ENCODE measurements around the gene ERRFI1. TPM values are rescaled to one million over a fixed set of nuclear protein-coding genes. Genes with fewer than 3 reads are reported as not detected.
A peak's percentile ranks its signal among the peaks of the same experiment; 100 is the strongest.

The ERRFI1 gene
- total RNA-seq, 2 experiments from 2014 or later = 1.3 to 1.5 TPM

GRCh38 chr1:8025671-8026144 lies 401 bp downstream of the ERRFI1 start:
- Mint-ChIP-seq H3K27me3 (peaks cover 23% of the 10 kb centered on the region), H3K36me3 (ENCODE audit: low read depth) (no peaks in the 10 kb centered on the region), H3K4me3 (peak overlapping the region; percentile 78), H3K27ac (peak overlapping the region; percentile 67), H3K9me3 (ENCODE audit: low read depth) (no peaks in the 10 kb centered on the region), H3K4me1 (peaks cover 13% of the 10 kb centered on the region)
- no peak for DNase-seq
- ChIA-PET CTCF (interaction anchor here (0.7 to 2.1 kb wide), 2 partner anchors 10 to 129 kb away, joined by 4 to 14 read pairs; no protein-coding TSS in a partner anchor), POLR2A (no interaction called here)
- intact Hi-C loops (cut with DNase I, micrococcal nuclease) = loop anchor here (1.0 to 5.0 kb wide), 5 partner anchors 21 to 293 kb away; partner anchors contain the start of gene SLC45A1 (in 2 of the 2)
- ATAC-seq = no peak

- ChIA-PET POLR2A (no interaction called here), CTCF (interaction anchor here (1.0 to 2.1 kb wide), 3 partner anchors 10 to 50 kb away, joined by 4 to 14 read pairs (median 5); no protein-coding TSS in a partner anchor)
- Mint-ChIP-seq H3K27me3 (peaks cover 23% of the 10 kb centered on the region), H3K27ac (peak overlapping the region; percentile 67), H3K36me3 (ENCODE audit: low read depth) (no peaks in the 10 kb centered on the region), H3K9me3 (ENCODE audit: low read depth) (no peaks in the 10 kb centered on the region), H3K4me3 (peak overlapping the region; percentile 78), H3K4me1 (peaks cover 13% of the 10 kb centered on the region)
- no peak for ATAC-seq
- intact Hi-C loops (cut with DNase I, micrococcal nuclease) = loop anchor here (5.0 kb wide), 2 partner anchors 127 to 142 kb away; no protein-coding TSS in a partner anchor
- no peak for DNase-seq
These were observed 943 bp downstream of the ERRFI1 start for GRCh38 chr1:8025061-8025670.

- Mint-ChIP-seq H3K9me3 (ENCODE audit: low read depth) (no peaks in the 10 kb centered on the region), H3K4me3 (no peak overlapping the region), H3K4me1 (peaks cover 13% of the 10 kb centered on the region), H3K36me3 (ENCODE audit: low read depth) (no peaks in the 10 kb centered on the region), H3K27me3 (peaks cover 23% of the 10 kb centered on the region), H3K27ac (no peak overlapping the region)
- POLR2A ChIA-PET = no interaction called here
- intact Hi-C loops (cut with DNase I, micrococcal nuclease) = no loop called here
- DNase-seq = no peak
- ATAC-seq = no peak
- CTCF ChIA-PET = interaction anchor here (0.6 to 2.1 kb wide), 7 partner anchors 9 to 1602 kb away, joined by 3 to 14 read pairs (median 4); no protein-coding TSS in a partner anchor
These were observed 1.8 kb downstream of the ERRFI1 start for GRCh38 chr1:8024329-8024728.

DNA sequence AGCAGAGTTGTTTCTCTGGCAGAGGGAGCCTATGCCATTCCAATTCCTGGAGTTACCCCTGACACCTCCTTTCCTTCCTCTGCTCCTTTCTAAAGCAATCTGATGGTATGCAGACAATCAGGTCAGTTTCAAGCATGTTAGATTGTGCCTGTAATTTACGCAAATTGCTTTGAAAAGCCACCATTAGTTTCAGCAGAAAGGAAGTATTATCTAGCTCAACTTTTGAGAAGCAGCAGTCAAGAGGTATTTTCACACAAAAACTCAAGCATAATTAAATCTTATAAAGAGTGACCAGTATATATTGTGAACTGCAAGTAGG lies 2.2 kb downstream of the ERRFI1 start:
- intact Hi-C loops (cut with DNase I, micrococcal nuclease) = no loop called here
- peaks cover 13% of the 10 kb centered on the region for H3K4me1 Mint-ChIP-seq
- no peak for ATAC-seq
- no peaks in the 10 kb centered on the region for H3K36me3 Mint-ChIP-seq (ENCODE audit: low read depth)
- CTCF ChIA-PET = interaction anchor here (0.6 to 2.1 kb wide), 9 partner anchors 9 to 1603 kb away, joined by 3 to 14 read pairs (median 4); no protein-coding TSS in a partner anchor
- peaks cover 24% of the 10 kb centered on the region for H3K27me3 Mint-ChIP-seq
- POLR2A ChIA-PET = no interaction called here
- no peak overlapping the region for H3K4me3 Mint-ChIP-seq
- H3K9me3 Mint-ChIP-seq (ENCODE audit: low read depth) = no peaks in the 10 kb centered on the region
- H3K27ac Mint-ChIP-seq = no peak overlapping the region
- no peak for DNase-seq

GRCh38 chr1:8023287-8023994 lies 2.7 kb downstream of the ERRFI1 start:
- Mint-ChIP-seq H3K27ac (no peak overlapping the region), H3K36me3 (ENCODE audit: low read depth) (no peaks in the 10 kb centered on the region), H3K27me3 (peaks cover 27% of the 10 kb centered on the region), H3K9me3 (ENCODE audit: low read depth) (no peaks in the 10 kb centered on the region), H3K4me3 (no peak overlapping the region), H3K4me1 (peaks cover 13% of the 10 kb centered on the region)
- CTCF ChIA-PET = interaction anchor here (0.7 to 2.1 kb wide), 5 partner anchors 8 to 327 kb away, joined by 3 to 14 read pairs (median 4); no protein-coding TSS in a partner anchor
- ATAC-seq (no peak), DNase-seq (no peak)
- POLR2A ChIA-PET = no interaction called here
- intact Hi-C loops (cut with DNase I, micrococcal nuclease) = no loop called here

- no peak overlapping the region for H3K27ac Mint-ChIP-seq
- peaks cover 13% of the 10 kb centered on the region for H3K4me1 Mint-ChIP-seq
- intact Hi-C loops (cut with DNase I, micrococcal nuclease) = no loop called here
- H3K4me3 Mint-ChIP-seq = no peak overlapping the region
- POLR2A ChIA-PET = no interaction called here
- no peak for ATAC-seq
- DNase-seq = no peak
- H3K27me3 Mint-ChIP-seq = peaks cover 29% of the 10 kb centered on the region
- H3K9me3 Mint-ChIP-seq (ENCODE audit: low read depth) = no peaks in the 10 kb centered on the region
- H3K36me3 Mint-ChIP-seq (ENCODE audit: low read depth) = no peaks in the 10 kb centered on the region
- CTCF ChIA-PET = interaction anchor here (0.7 to 2.1 kb wide), 3 partner anchors 103 to 292 kb away, joined by 3 to 6 read pairs (median 3); no protein-coding TSS in a partner anchor
These were observed 3.5 kb downstream of the ERRFI1 start for GRCh38 chr1:8022395-8023286.

GRCh38 chr1:8021676-8022266 lies 4.3 kb downstream of the ERRFI1 start:
- peaks cover 26% of the 10 kb centered on the region for H3K27me3 Mint-ChIP-seq
- H3K4me3 Mint-ChIP-seq = no peak overlapping the region
- H3K36me3 Mint-ChIP-seq (ENCODE audit: low read depth) = no peaks in the 10 kb centered on the region
- DNase-seq = no peak
- no peaks in the 10 kb centered on the region for H3K9me3 Mint-ChIP-seq (ENCODE audit: low read depth)
- intact Hi-C loops (cut with DNase I, micrococcal nuclease) = no loop called here
- ATAC-seq = no peak
- H3K27ac Mint-ChIP-seq = no peak overlapping the region
- ChIA-PET POLR2A (no interaction called here), CTCF (no interaction called here)
- peaks cover 10% of the 10 kb centered on the region for H3K4me1 Mint-ChIP-seq

DNA sequence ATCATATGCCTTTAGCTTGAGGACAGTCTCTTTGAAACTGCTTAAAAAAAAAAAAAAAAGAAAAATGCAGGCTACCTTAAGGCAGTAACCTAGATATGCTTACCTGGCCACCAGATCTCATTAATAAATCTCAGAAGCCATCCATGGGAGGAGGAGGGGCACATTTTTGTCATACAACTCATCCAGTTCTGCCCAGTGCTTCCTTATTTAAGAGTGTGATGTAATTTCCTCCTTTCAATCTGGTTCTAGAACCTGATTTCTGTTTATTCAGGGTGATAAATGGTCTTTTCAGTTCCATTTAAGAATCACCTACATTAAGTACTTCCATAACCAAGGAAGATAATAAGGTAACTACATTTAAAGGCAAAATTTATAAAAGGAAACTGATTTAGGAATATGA lies 6.1 kb downstream of the ERRFI1 start:
- no peak for DNase-seq
- intact Hi-C loops (cut with DNase I, micrococcal nuclease) = no loop called here
- CTCF ChIA-PET = interaction anchor here (0.9 to 8.7 kb wide), 3 partner anchors 8 to 295 kb away, joined by 3 to 79 read pairs (median 15); no protein-coding TSS in a partner anchor
- no peak for ATAC-seq
- H3K4me3 Mint-ChIP-seq = no peak overlapping the region
- H3K9me3 Mint-ChIP-seq (ENCODE audit: low read depth) = no peaks in the 10 kb centered on the region
- H3K36me3 Mint-ChIP-seq (ENCODE audit: low read depth) = no peaks in the 10 kb centered on the region
- POLR2A ChIA-PET = interaction anchor here (0.6 kb wide), 1 partner anchor 32 kb away, joined by 4 read pairs; no protein-coding TSS in a partner anchor
- peaks cover 24% of the 10 kb centered on the region for H3K27me3 Mint-ChIP-seq
- H3K4me1 Mint-ChIP-seq = peaks cover 1% of the 10 kb centered on the region
- no peak overlapping the region for H3K27ac Mint-ChIP-seq

- H3K36me3 Mint-ChIP-seq (ENCODE audit: low read depth) = no peaks in the 10 kb centered on the region
- POLR2A ChIA-PET = interaction anchor here (0.6 kb wide), 2 partner anchors 304 to 647 kb away, joined by 3 read pairs; no protein-coding TSS in a partner anchor
- no peaks in the 10 kb centered on the region for H3K9me3 Mint-ChIP-seq (ENCODE audit: low read depth)
- CTCF ChIA-PET = interaction anchor here (0.6 to 8.7 kb wide), 7 partner anchors 9 to 353 kb away, joined by 3 to 79 read pairs (median 3); no protein-coding TSS in a partner anchor
- no peak overlapping the region for H3K27ac Mint-ChIP-seq
- H3K4me3 Mint-ChIP-seq = no peak overlapping the region
- peaks cover 19% of the 10 kb centered on the region for H3K27me3 Mint-ChIP-seq
- H3K4me1 Mint-ChIP-seq = peaks cover 2% of the 10 kb centered on the region
- ATAC-seq (no peak), DNase-seq (no peak)
- intact Hi-C loops (cut with DNase I, micrococcal nuclease) = loop anchor here in 1 of 2 experiments (5.0 kb wide), 1 partner anchor 293 kb away; no protein-coding TSS in a partner anchor
These were observed 6.9 kb downstream of the ERRFI1 start for GRCh38 chr1:8019229-8019620.

DNA sequence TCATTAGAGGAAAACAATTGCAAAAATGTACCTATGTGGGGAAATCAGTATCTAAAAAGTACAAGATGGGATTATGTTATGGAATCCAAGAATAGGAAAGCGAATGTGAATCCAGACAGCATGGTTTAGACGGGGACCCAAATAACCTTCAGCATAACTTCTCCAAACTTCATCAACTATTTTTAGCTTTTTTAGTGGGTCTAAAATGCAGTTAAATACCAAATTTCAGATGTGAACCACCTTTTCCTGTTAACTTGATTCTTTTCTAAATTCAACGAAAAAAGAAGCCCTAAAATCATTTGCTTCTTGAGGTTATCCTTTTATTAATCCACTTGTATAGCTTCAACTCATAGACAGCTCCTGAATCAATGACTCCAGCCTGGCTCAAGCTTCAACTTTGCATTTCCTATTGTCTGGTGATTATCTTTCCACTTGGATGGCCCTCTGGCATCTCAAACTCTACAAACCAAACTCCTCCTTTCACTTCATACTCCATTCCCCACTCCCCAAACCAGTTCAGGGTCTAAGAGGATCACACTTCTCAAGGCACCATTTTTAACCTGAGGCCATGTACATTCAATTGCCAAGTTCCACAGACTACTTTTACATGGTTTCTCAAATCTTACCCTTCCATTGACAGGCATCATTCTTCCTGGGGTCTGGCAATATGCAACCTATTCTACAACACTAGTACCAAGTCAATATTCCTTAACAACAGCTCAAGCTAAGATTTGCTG lies 7.4 kb downstream of the ERRFI1 start:
- Mint-ChIP-seq H3K4me1 (peaks cover 2% of the 10 kb centered on the region), H3K27ac (no peak overlapping the region), H3K9me3 (ENCODE audit: low read depth) (no peaks in the 10 kb centered on the region), H3K36me3 (ENCODE audit: low read depth) (no peaks in the 10 kb centered on the region), H3K27me3 (peaks cover 15% of the 10 kb centered on the region), H3K4me3 (no peak overlapping the region)
- CTCF ChIA-PET = interaction anchor here (0.6 to 8.7 kb wide), 9 partner anchors 10 to 352 kb away, joined by 3 to 79 read pairs (median 4); no protein-coding TSS in a partner anchor
- no peak for DNase-seq
- no peak for ATAC-seq
- POLR2A ChIA-PET = interaction anchor here (0.6 kb wide), 2 partner anchors 304 to 648 kb away, joined by 3 read pairs; no protein-coding TSS in a partner anchor
- intact Hi-C loops (cut with DNase I, micrococcal nuclease) = loop anchor here in 1 of 2 experiments (5.0 kb wide), 1 partner anchor 294 kb away; no protein-coding TSS in a partner anchor
